Osteocyte (in vitro differentiated cells): ENCODE results near the gene ECE1. TPM values are rescaled to one million over a fixed set of nuclear protein-coding genes. Genes with fewer than 3 reads are reported as not detected.
A peak's percentile ranks its signal among the peaks of the same experiment; 100 is the strongest.

Experiments
- DNase-seq: peaks from one replicate; pipeline ENCODE4 v3.0.0; 2021; ENCODE audit warnings: mixed read lengths; ENCODE audit not compliant: unreplicated experiment; ENCODE audit errors: extremely low spot score
- H3K27ac Mint-ChIP-seq: one replicate; pipeline ENCODE4 v1.8.0; 2021; ENCODE audit warnings: mild to moderate bottlenecking, mixed read lengths; ENCODE audit not compliant: unreplicated experiment
- H3K27me3 Mint-ChIP-seq: one replicate; pipeline ENCODE4 v1.8.0; 2021; ENCODE audit warnings: mixed read lengths; ENCODE audit not compliant: unreplicated experiment
- H3K36me3 Mint-ChIP-seq: one replicate; pipeline ENCODE4 v1.8.0; 2021; ENCODE audit warnings: mixed read lengths; ENCODE audit not compliant: unreplicated experiment
- H3K4me1 Mint-ChIP-seq: one replicate; pipeline ENCODE4 v1.8.0; 2021; ENCODE audit warnings: mixed read lengths; ENCODE audit not compliant: unreplicated experiment
- H3K4me3 Mint-ChIP-seq: one replicate; pipeline ENCODE4 v1.8.0; 2021; ENCODE audit warnings: mild to moderate bottlenecking, moderate library complexity, mixed read lengths; ENCODE audit not compliant: unreplicated experiment
- H3K9me3 Mint-ChIP-seq: one replicate; pipeline ENCODE4 v1.8.0; 2021; ENCODE audit warnings: mixed read lengths; ENCODE audit not compliant: unreplicated experiment
- total RNA-seq: library from RNA; stranded (reverse); gene quantifications from 2 replicates; pipeline ENCODE4 v1.2.1, GENCODE V29; 2021
- TF ChIP-seq, protein P1 (sequence below): fragments of 200-600 bp; sonication (generic); IDR thresholded peaks from 2 replicates; pipeline ENCODE4 v1.5.0; 2021; ENCODE audit warnings: antibody characterized with exemption, mild to moderate bottlenecking, moderate library complexity

Gene ECE1
- total RNA-seq, 1 donor from 2014 or later: 217 TPM

DNA sequence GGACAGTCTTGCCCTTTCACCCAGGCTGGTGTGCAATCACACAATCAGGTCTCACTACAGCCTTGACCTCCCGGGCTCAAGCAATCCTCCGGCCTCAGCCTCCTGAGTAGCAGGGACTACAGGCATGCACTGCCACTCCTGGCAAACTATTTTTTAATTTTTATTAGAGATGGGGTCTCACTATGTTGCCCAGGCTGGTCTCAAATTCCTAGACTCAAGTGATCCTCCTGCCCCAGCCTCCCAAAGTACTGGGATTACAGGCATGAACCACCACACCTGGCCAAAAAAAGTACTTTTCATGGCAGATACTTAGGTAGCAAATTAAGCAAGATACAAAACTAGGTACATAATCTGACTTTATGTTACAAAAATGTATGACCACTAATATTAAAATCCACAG, 121.8 kb downstream of the ECE1 start:
- no peak overlapping the region for H3K27ac Mint-ChIP-seq
- H3K36me3 Mint-ChIP-seq: peaks cover 21% of the 10 kb centered on the region
- TF ChIP-seq, protein P1, sequence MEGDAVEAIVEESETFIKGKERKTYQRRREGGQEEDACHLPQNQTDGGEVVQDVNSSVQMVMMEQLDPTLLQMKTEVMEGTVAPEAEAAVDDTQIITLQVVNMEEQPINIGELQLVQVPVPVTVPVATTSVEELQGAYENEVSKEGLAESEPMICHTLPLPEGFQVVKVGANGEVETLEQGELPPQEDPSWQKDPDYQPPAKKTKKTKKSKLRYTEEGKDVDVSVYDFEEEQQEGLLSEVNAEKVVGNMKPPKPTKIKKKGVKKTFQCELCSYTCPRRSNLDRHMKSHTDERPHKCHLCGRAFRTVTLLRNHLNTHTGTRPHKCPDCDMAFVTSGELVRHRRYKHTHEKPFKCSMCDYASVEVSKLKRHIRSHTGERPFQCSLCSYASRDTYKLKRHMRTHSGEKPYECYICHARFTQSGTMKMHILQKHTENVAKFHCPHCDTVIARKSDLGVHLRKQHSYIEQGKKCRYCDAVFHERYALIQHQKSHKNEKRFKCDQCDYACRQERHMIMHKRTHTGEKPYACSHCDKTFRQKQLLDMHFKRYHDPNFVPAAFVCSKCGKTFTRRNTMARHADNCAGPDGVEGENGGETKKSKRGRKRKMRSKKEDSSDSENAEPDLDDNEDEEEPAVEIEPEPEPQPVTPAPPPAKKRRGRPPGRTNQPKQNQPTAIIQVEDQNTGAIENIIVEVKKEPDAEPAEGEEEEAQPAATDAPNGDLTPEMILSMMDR: no peak
- DNase-seq: peak; percentile 38
- no peak overlapping the region for H3K4me3 Mint-ChIP-seq
- H3K27me3 Mint-ChIP-seq: no peaks in the 10 kb centered on the region
- H3K4me1 Mint-ChIP-seq: peaks cover 30% of the 10 kb centered on the region
- no peaks in the 10 kb centered on the region for H3K9me3 Mint-ChIP-seq

Other genes starting within 250 kb of the ECE1 start
- 81.9 and 83.9 TPM in 2 replicates for gene EIF4G3, start 113.6 kb downstream of the ECE1 start, total RNA-seq
- gene NBPF3, start 149.7 kb upstream of the ECE1 start, total RNA-seq: 30.4 and 31.0 TPM in 2 replicates
- gene ALPL, start 219.0 kb upstream of the ECE1 start, total RNA-seq: 41.6 and 43.4 TPM in 2 replicates